ENCODE data around the gene TOM1.

DNA sequence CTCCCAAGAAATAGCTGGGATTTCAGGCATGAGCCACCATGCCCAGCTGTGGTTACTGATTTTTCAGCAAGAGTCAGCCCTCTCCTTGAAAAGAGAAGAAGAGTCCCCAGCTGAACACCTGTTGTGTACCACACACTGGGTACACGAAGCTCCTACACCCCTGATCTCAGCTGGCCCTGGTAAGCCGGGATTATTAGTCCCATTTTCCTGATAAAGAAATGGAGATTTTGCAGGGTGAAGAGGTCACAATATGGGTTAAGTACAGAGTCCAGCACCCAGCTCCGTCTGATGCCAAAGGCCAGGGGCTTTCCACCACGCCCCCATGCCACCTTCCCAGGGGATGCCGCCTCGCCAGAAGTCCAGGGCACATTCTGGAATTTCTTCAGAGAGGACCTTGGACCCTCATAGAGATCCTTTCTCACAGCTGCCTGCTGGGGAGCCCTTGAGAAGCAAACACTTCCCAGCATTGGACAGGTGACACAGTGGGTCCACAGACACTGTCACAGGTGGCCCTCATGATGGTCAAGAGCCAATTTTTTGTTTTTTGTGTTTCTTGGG, 61.4 kb downstream of the TOM1 start:
- TF ChIP-seq POLR2A (IDR thresholded peaks at IDR 0.05; ENCODE audit: low read length) (no peak), GATA1 (IDR thresholded peaks at IDR 0.05; ENCODE audit: low read depth, low read length) (no peak)
